HepG2 (cell line): Measurements from ENCODE around the gene ARMC3. TPM values are rescaled to one million over a fixed set of nuclear protein-coding genes. Genes with fewer than 3 reads are reported as not detected.

Source experiments
- AGO2 ChIP-seq: fragments of 200-400 bp; formaldehyde crosslinking; optimal IDR thresholded peaks from 2 replicates; pipeline ENCODE3; 2017; ENCODE audit warnings: mild to moderate bottlenecking, low read depth, low read length, moderate library complexity
- ARID4A ChIP-seq: sonication (generic); formaldehyde crosslinking; IDR thresholded peaks from 2 replicates; pipeline ENCODE4 v1.5.0; 2020; ENCODE audit warnings: mild to moderate bottlenecking, missing genetic modification reagents, borderline replicate concordance
- BCL3 ChIP-seq: sonication (generic); formaldehyde crosslinking; IDR thresholded peaks from 2 replicates; pipeline ENCODE4 v1.5.1; 2020; ENCODE audit warnings: mild to moderate bottlenecking, missing genetic modification reagents, moderate library complexity
- CBX5 ChIP-seq: sonication (generic); formaldehyde crosslinking; IDR thresholded peaks from 2 replicates; pipeline ENCODE4 v1.4.0; 2020; ENCODE audit warnings: missing genetic modification reagents, borderline replicate concordance
- DBP ChIP-seq: sonication (generic); formaldehyde crosslinking; IDR thresholded peaks from 2 replicates; pipeline ENCODE4 v1.4.0; 2020; ENCODE audit warnings: missing genetic modification reagents; ENCODE audit errors: not compliant biosample characterization
- KAT2B ChIP-seq: fragments of 150-350 bp; IDR thresholded peaks from 2 replicates; pipeline ENCODE4 v1.6.1; 2014; ENCODE audit warnings: low read depth, low read length, borderline replicate concordance
- NFATC3 ChIP-seq: sonication (generic); formaldehyde crosslinking; IDR thresholded peaks from 2 replicates; pipeline ENCODE4 v1.5.1; 2020; ENCODE audit warnings: mild to moderate bottlenecking, missing genetic modification reagents
- PCBP1 ChIP-seq: fragments of 200-400 bp; formaldehyde crosslinking; IDR thresholded peaks from 2 replicates; pipeline ENCODE4 v1.6.1; 2017; ENCODE audit warnings: mild to moderate bottlenecking, low read depth, low read length, borderline replicate concordance
- PRMT3 ChIP-seq: sonication (generic); formaldehyde crosslinking; IDR thresholded peaks from 2 replicates; pipeline ENCODE4 v1.8.1; 2022; ENCODE audit warnings: low read depth, mild to moderate bottlenecking, moderate library complexity, missing genetic modification reagents, borderline replicate concordance
- RAD51 ChIP-seq: fragments of 450-650 bp; IDR thresholded peaks from 2 replicates; pipeline ENCODE4 v1.6.1; 2016; ENCODE audit warnings: borderline replicate concordance
- SCMH1 ChIP-seq: sonication (generic); formaldehyde crosslinking; IDR thresholded peaks from 2 replicates; pipeline ENCODE4 v1.9.0; 2021; ENCODE audit warnings: missing genetic modification reagents, mild to moderate bottlenecking, borderline replicate concordance
- STAG1 ChIP-seq: sonication (generic); formaldehyde crosslinking; IDR thresholded peaks from 2 replicates; pipeline ENCODE4 v1.4.0; 2020; ENCODE audit warnings: missing genetic modification reagents
- ZFP62 ChIP-seq: sonication (generic); formaldehyde crosslinking; IDR thresholded peaks from 2 replicates; pipeline ENCODE4 v1.4.0; 2020; ENCODE audit warnings: missing genetic modification reagents
- ZMAT3 ChIP-seq: sonication (generic); formaldehyde crosslinking; conservative IDR thresholded peaks from 2 replicates; pipeline ENCODE4 v1.7.0; 2021; ENCODE audit warnings: missing genetic modification reagents
- ZNF225 ChIP-seq: sonication (generic); formaldehyde crosslinking; IDR thresholded peaks from 2 replicates; pipeline ENCODE4 v1.4.0; 2020; ENCODE audit warnings: mild to moderate bottlenecking, missing genetic modification reagents
- ZNF362 ChIP-seq: sonication (generic); formaldehyde crosslinking; IDR thresholded peaks from 2 replicates; pipeline ENCODE4 v1.4.0; 2020; ENCODE audit warnings: missing genetic modification reagents, mild to moderate bottlenecking, borderline replicate concordance
- ZNF431 ChIP-seq: sonication (generic); formaldehyde crosslinking; IDR thresholded peaks from 2 replicates; pipeline ENCODE4 v1.9.0; 2022; ENCODE audit warnings: missing genetic modification reagents, low read depth, mild to moderate bottlenecking, borderline replicate concordance
- ZNF530 ChIP-seq: sonication (generic); formaldehyde crosslinking; IDR thresholded peaks from 2 replicates; pipeline ENCODE4 v1.5.0; 2020; ENCODE audit warnings: low read depth, mild to moderate bottlenecking, missing genetic modification reagents
- ZNF557 ChIP-seq: sonication (generic); formaldehyde crosslinking; IDR thresholded peaks from 2 replicates; pipeline ENCODE4 v1.4.0; 2020; ENCODE audit warnings: missing genetic modification reagents
- ZNF567 ChIP-seq: sonication (generic); formaldehyde crosslinking; IDR thresholded peaks from 2 replicates; pipeline ENCODE4 v1.8.1; 2023; ENCODE audit warnings: mild to moderate bottlenecking, missing genetic modification reagents, borderline replicate concordance
- ZNF674 ChIP-seq: sonication (generic); formaldehyde crosslinking; IDR thresholded peaks from 2 replicates; pipeline ENCODE4 v1.5.0; 2020; ENCODE audit warnings: low read depth, mild to moderate bottlenecking, missing genetic modification reagents
- ZNF747 ChIP-seq: sonication (generic); formaldehyde crosslinking; IDR thresholded peaks from 2 replicates; pipeline ENCODE4 v1.8.1; 2023; ENCODE audit warnings: missing genetic modification reagents, mild to moderate bottlenecking, borderline replicate concordance
- ZSCAN9 ChIP-seq: IDR thresholded peaks from 2 replicates; pipeline ENCODE4 v1.6.1; 2016; ENCODE audit warnings: borderline replicate concordance
- polyA plus RNA-seq, 8 experiments: library from polyadenylated mRNA; depleted of rRNA in 3 of 8; stranded (reverse) in 7 of 8; unstranded in 1 of 8; fragments of >200 nt; fragmentation: Illumina TruSeq in 4 of 8; extraction: Trizol in 4 of 8; gene quantifications; 2 replicates each; pipeline versions ENCODE4 v1.2.1 to v1.2.3, GENCODE V29; 2011 to 2016; ENCODE audit warnings: low read depth in 4 of 8, missing spikeins in 1 of 8, mixed read lengths in 1 of 8; ENCODE audit not compliant: insufficient read depth in 1 of 8
- total RNA-seq, 5 experiments: library from RNA; depleted of rRNA; stranded (reverse); fragments of >200 nt; fragmentation: Illumina TruSeq; extraction: Trizol; gene quantifications; 2 replicates each; pipeline ENCODE4 v1.2.3, GENCODE V29; 2016; ENCODE audit warnings: low read depth in 1 of 5

The ARMC3 gene
- total and polyA plus RNA-seq, 2 of the 13 experiments (the other 11 are each of a cell fraction or from before 2014, with no cell fraction given), result not detected

- peak; percentile 37; the same call in 1 of the 2 replicates for TF ChIP-seq ARID4A (CRISPR knock-in tag)
- no peak for TF ChIP-seq ZNF530 (CRISPR knock-in tag)
- TF ChIP-seq AGO2, result no peak
- no peak for TF ChIP-seq KAT2B
- no peak for TF ChIP-seq ZNF674 (CRISPR knock-in tag)
- TF ChIP-seq BCL3 (CRISPR knock-in tag), result no peak
- no peak for TF ChIP-seq ZSCAN9 (CRISPR knock-in tag)
- no peak for TF ChIP-seq ZMAT3 (CRISPR knock-in tag)
- TF ChIP-seq ZNF567 (CRISPR knock-in tag), result no peak
- peak; percentile 37; the same call in 1 of the 2 replicates for TF ChIP-seq ZNF225 (CRISPR knock-in tag)
- 0 out of 2 replicates have a peak, but pooled peaks have one; percentile 42 for TF ChIP-seq PRMT3 (CRISPR knock-in tag)
- no peak for TF ChIP-seq ZNF431 (CRISPR knock-in tag)
- TF ChIP-seq PCBP1, result no peak
- TF ChIP-seq DBP (CRISPR knock-in tag), result no peak
- no peak for TF ChIP-seq SCMH1 (CRISPR knock-in tag)
- TF ChIP-seq RAD51, result no peak
- TF ChIP-seq NFATC3 (CRISPR knock-in tag), result no peak
- TF ChIP-seq STAG1 (CRISPR knock-in tag), result no peak
- TF ChIP-seq ZNF362 (CRISPR knock-in tag), result no peak
- TF ChIP-seq CBX5 (CRISPR knock-in tag), result no peak
- 0 out of 2 replicates have a peak, but pooled peaks have one; percentile 28 for TF ChIP-seq ZNF747 (CRISPR knock-in tag)
- TF ChIP-seq ZFP62 (CRISPR knock-in tag), result no peak
- no peak for TF ChIP-seq ZNF557 (CRISPR knock-in tag)
Observed at GRCh38 chr10:22927661-22928403, at the start of gene ARMC3 (continued).
